Measurements from ENCODE around the gene ATP5F1A.

Gene ATP5F1A

DNA sequence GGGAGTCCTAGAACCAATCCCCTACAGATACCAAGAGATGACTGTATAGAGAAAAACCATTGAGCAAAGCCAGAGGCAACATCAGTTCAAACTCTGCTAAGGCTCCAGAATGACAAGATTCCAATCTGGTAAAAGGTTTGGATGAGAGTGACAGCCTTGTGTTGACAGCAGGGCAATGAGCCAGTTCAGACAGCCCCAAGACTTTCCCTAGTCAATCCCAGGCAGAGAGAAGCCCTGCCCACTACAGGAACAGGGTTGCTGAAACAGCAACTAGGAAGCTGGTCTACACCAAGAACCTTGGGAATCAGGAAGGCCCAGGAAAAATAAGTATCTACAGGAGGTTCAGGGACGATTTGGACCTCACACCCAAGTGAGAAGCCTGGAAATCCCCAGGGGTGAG lies 29.3 kb downstream of the ATP5F1A start:
- TF ChIP-seq, protein P1, sequence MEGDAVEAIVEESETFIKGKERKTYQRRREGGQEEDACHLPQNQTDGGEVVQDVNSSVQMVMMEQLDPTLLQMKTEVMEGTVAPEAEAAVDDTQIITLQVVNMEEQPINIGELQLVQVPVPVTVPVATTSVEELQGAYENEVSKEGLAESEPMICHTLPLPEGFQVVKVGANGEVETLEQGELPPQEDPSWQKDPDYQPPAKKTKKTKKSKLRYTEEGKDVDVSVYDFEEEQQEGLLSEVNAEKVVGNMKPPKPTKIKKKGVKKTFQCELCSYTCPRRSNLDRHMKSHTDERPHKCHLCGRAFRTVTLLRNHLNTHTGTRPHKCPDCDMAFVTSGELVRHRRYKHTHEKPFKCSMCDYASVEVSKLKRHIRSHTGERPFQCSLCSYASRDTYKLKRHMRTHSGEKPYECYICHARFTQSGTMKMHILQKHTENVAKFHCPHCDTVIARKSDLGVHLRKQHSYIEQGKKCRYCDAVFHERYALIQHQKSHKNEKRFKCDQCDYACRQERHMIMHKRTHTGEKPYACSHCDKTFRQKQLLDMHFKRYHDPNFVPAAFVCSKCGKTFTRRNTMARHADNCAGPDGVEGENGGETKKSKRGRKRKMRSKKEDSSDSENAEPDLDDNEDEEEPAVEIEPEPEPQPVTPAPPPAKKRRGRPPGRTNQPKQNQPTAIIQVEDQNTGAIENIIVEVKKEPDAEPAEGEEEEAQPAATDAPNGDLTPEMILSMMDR (conservative IDR thresholded peaks at IDR 0.05; ENCODE audit: low read depth, low read length), result no peak
- no peak overlapping the region for H3K4me3 ChIP-seq (ENCODE audit: low read length)
- DNase-seq (ENCODE audit: low read depth), result no peak

DNA sequence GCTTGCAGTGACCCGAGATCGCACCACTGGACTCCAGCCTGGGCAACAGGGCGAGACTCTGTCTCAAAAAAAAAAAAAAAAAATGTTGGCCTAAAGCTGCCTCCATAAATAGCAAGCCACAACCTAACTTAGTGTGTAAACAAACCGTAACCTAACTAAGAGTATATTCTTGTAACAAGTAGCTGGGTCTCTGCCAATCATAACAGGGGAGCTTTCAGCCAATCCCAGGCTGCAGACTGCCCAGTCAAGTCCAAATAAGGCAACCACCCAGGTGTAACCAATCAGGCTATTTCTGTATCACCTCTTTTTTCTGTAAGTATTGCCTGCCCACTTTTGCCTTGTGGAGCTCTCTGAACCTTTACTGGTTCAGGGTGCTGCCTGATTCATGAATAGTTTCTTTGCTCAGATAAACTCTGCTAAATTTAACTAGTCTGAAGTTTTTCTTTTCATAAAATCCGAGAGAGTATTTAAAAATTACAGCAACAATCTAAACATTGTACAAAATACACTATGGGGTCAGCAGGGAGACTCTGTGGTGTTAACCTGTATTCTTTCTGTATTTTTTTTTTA lies 30.6 kb downstream of the ATP5F1A start:
- TF ChIP-seq, protein P1 (conservative IDR thresholded peaks at IDR 0.05; ENCODE audit: low read depth, low read length), result no peak

GRCh38 chr18:46062781-46063180 lies 35.3 kb downstream of the ATP5F1A start:
- no peak overlapping the region for H3K4me3 ChIP-seq (ENCODE audit: low read length)
- TF ChIP-seq, protein P1 (conservative IDR thresholded peaks at IDR 0.05; ENCODE audit: low read depth, low read length), result no peak
- DNase-seq (ENCODE audit: low read depth), result no peak

More for the DNA sequence above, 30.6 kb downstream of the ATP5F1A start:
- DNase-seq (ENCODE audit: low read depth), result no peak
- no peak overlapping the region for H3K4me3 ChIP-seq (ENCODE audit: low read length)

- no peak for DNase-seq (ENCODE audit: low read depth)
- TF ChIP-seq, protein P1 (conservative IDR thresholded peaks at IDR 0.05; ENCODE audit: low read depth, low read length), result no peak
- no peak overlapping the region for H3K4me3 ChIP-seq (ENCODE audit: low read length)
These were observed 36.3 kb downstream of the ATP5F1A start for GRCh38 chr18:46061796-46062195.

GRCh38 chr18:46061387-46061786 lies 36.7 kb downstream of the ATP5F1A start:
- no peak for DNase-seq (ENCODE audit: low read depth)
- H3K4me3 ChIP-seq (ENCODE audit: low read length), result no peak overlapping the region
- TF ChIP-seq, protein P1 (conservative IDR thresholded peaks at IDR 0.05; ENCODE audit: low read depth, low read length), result no peak

GRCh38 chr18:46060359-46060841 lies 37.7 kb downstream of the ATP5F1A start:
- H3K4me3 ChIP-seq (ENCODE audit: low read length), result no peak overlapping the region
- DNase-seq (ENCODE audit: low read depth), result no peak
- TF ChIP-seq, protein P1 (conservative IDR thresholded peaks at IDR 0.05; ENCODE audit: low read depth, low read length), result no peak

GRCh38 chr18:46055838-46056230 lies 42.3 kb downstream of the ATP5F1A start:
- DNase-seq (ENCODE audit: low read depth), result no peak
- TF ChIP-seq, protein P1 (conservative IDR thresholded peaks at IDR 0.05; ENCODE audit: low read depth, low read length), result no peak
- no peak overlapping the region for H3K4me3 ChIP-seq (ENCODE audit: low read length)
